Sigmoid colon (tissue), 7 donors: ENCODE data around the gene COPA. TPM values are rescaled to one million over a fixed set of nuclear protein-coding genes. Genes with fewer than 3 reads are reported as not detected.
A peak's percentile ranks its signal among the peaks of the same experiment; 100 is the strongest.

ENCODE experiments used
- DNase-seq: peaks from one replicate; pipeline ENCODE4 v3.0.0-alpha.2; 2019
- H3K27ac ChIP-seq, 4 donors: fragments of 200-600 bp; sonication (generic); one replicate each; pipeline ENCODE4 v1.5.1; 2016 to 2019; ENCODE audit warnings: mild to moderate bottlenecking in 1 of 4
- H3K27me3 ChIP-seq, 3 donors: fragments of 200-600 bp; sonication (generic); one replicate each; pipeline ENCODE4 v1.5.1; 2019; ENCODE audit warnings: mild to moderate bottlenecking in 1 of 3
- H3K36me3 ChIP-seq, 4 donors: fragments of 200-600 bp; sonication (generic); one replicate each; pipeline ENCODE4 v1.5.1; 2016 to 2019
- H3K4me1 ChIP-seq, 4 donors: fragments of 200-600 bp; sonication (generic); one replicate each; pipeline ENCODE4 v1.5.1; 2017 to 2019
- H3K4me3 ChIP-seq, 4 donors: fragments of 200-600 bp; sonication (generic); one replicate each; pipeline ENCODE4 v1.5.1; 2017 to 2019; ENCODE audit warnings: mild to moderate bottlenecking in 2 of 4, moderate library complexity in 1 of 4
- H3K9me3 ChIP-seq, 4 donors: fragments of 200-600 bp in 3 of 4; sonication (generic) in 3 of 4; one replicate each; pipeline versions ENCODE4 v1.5.1 to v1.6.1; 2013 to 2019
- CTCF ChIP-seq, 4 experiments: fragments of 450-650 bp in 3 of 4; fragments of 200-600 bp in 1 of 4; IDR thresholded peaks; one replicate each; pipeline ENCODE4 v1.5.1; 2016 to 2019; ENCODE audit warnings: antibody characterized with exemption in 4 of 4, mild to moderate bottlenecking in 3 of 4, moderate library complexity in 2 of 4
- EP300 ChIP-seq, 4 donors: sonication (generic); formaldehyde crosslinking; IDR thresholded peaks; one replicate each; pipeline ENCODE4 v1.6.1; 2017; ENCODE audit warnings: antibody characterized with exemption in 4 of 4
- POLR2A ChIP-seq, 2 donors: fragments of 450-650 bp; IDR thresholded peaks; one replicate each; pipeline ENCODE4 v1.6.1; 2016; ENCODE audit warnings: antibody characterized with exemption in 2 of 2, mild to moderate bottlenecking in 2 of 2, moderate library complexity in 2 of 2
- POLR2AphosphoS5 ChIP-seq, 4 donors: sonication (generic); formaldehyde crosslinking; IDR thresholded peaks; one replicate each; pipeline ENCODE4 v1.6.1; 2017; ENCODE audit warnings: antibody characterized with exemption in 4 of 4
- WGBS, 2 donors: extraction: QIAGEN DNeasy Blood & Tissue Kit; methylation state at CpG; one replicate each; pipeline ENCODE4 v1.1.7; 2013; 5-methylcytosine and 5-hydroxymethylcytosine counted together
- intact Hi-C: fragments of 100-400 bp; cut with DNase I; formaldehyde crosslinking; loops from one replicate; pipeline ENCODE4 v1.15.1; 2023
- polyA plus RNA-seq, 3 donors: library from polyadenylated mRNA; stranded (reverse); fragments of 200-250 nt; gene quantifications; one replicate each; pipeline ENCODE4 v1.2.3, GENCODE V29; 2013
- total RNA-seq, 4 donors: library from RNA; depleted of rRNA; stranded (reverse); fragments of >200 nt; gene quantifications; one replicate each; pipeline ENCODE4 v1.1.0, GENCODE V29; 2016
- donor health status: healthy with polysubstance abuse.
- donor health status: Bipolar disorder and iron deficiency.
- donor health status: healthy.

COPA gene
- total and polyA plus RNA-seq, 7 donors, result 62.5 to 117 (median 93.8) TPM

GRCh38 chr1:160251011-160251410 lies 92.0 kb downstream of the COPA start:
- intact Hi-C loops, result loop anchor here (2.0 to 5.0 kb wide), 3 partner anchors 34 to 58 kb away; partner anchors contain the start of gene PEX19
- DNase-seq, result no peak
- TF ChIP-seq POLR2A (IDR thresholded peaks at IDR 0.05) (no peak), EP300 (IDR thresholded peaks at IDR 0.05) (no peak), POLR2AphosphoS5 (IDR thresholded peaks at IDR 0.05) (no peak), CTCF (IDR thresholded peaks at IDR 0.05) (no peak)
- Histone ChIP-seq H3K36me3 (peaks cover 0 to 11% (median 0%) of the 10 kb centered on the region in 4 donors), H3K4me3 (no peak overlapping the region), H3K4me1 (peaks cover 0 to 43% (median 28%) of the 10 kb centered on the region in 4 donors), H3K9me3 (no peaks in the 10 kb centered on the region), H3K27ac (peak overlapping the region in 3 of 4 donors; percentile 36 to 61 (median 58)), H3K27me3 (no peaks in the 10 kb centered on the region)

- H3K9me3 ChIP-seq, result no peaks in the 10 kb centered on the region
- TF ChIP-seq EP300 (IDR thresholded peaks at IDR 0.05), result no peak
- TF ChIP-seq CTCF (IDR thresholded peaks at IDR 0.05), result no peak
- TF ChIP-seq POLR2A (IDR thresholded peaks at IDR 0.05), result no peak
- TF ChIP-seq POLR2AphosphoS5 (IDR thresholded peaks at IDR 0.05), result no peak
- no peak overlapping the region for H3K27ac ChIP-seq
- no peak for DNase-seq
- peaks cover 0 to 47% (median 28%) of the 10 kb centered on the region in 4 donors for H3K4me1 ChIP-seq
- H3K36me3 ChIP-seq, result peaks cover 0 to 21% (median 3%) of the 10 kb centered on the region in 4 donors
- intact Hi-C loops, result no loop called here
- H3K4me3 ChIP-seq, result no peak overlapping the region
- WGBS, 2 donors, result 97 to 100% methylated on average over 1 of the region's 1 CpG
- H3K27me3 ChIP-seq, result no peaks in the 10 kb centered on the region
Measured at GRCh38 chr1:160247053-160247452, 96.0 kb downstream of the COPA start.

- H3K36me3 ChIP-seq, result peaks cover 0 to 36% (median 3%) of the 10 kb centered on the region in 4 donors
- no peak overlapping the region for H3K4me3 ChIP-seq
- no peaks in the 10 kb centered on the region for H3K27me3 ChIP-seq
- WGBS, 2 donors, result 97 to 99% methylated on average over 1 of the region's 1 CpG
- H3K4me1 ChIP-seq, result peaks cover 0 to 31% (median 13%) of the 10 kb centered on the region in 4 donors
- no peaks in the 10 kb centered on the region for H3K9me3 ChIP-seq
- TF ChIP-seq POLR2A (IDR thresholded peaks at IDR 0.05), result no peak
- TF ChIP-seq CTCF (IDR thresholded peaks at IDR 0.05), result no peak
- no peak for TF ChIP-seq POLR2AphosphoS5 (IDR thresholded peaks at IDR 0.05)
- no peak for TF ChIP-seq EP300 (IDR thresholded peaks at IDR 0.05)
- no peak overlapping the region for H3K27ac ChIP-seq
- intact Hi-C loops, result no loop called here
- no peak for DNase-seq
Measured at GRCh38 chr1:160245434-160245833, 97.6 kb downstream of the COPA start.

- no peak overlapping the region for H3K27ac ChIP-seq
- peaks cover 0 to 30% (median 12%) of the 10 kb centered on the region in 4 donors for H3K4me1 ChIP-seq
Measured at GRCh38 chr1:160244209-160244608, 98.8 kb downstream of the COPA start.

More at GRCh38 chr1:160244209-160244608, 98.8 kb downstream of the COPA start:
- DNase-seq, result no peak
- no peak for TF ChIP-seq POLR2A (IDR thresholded peaks at IDR 0.05)
- no peak for TF ChIP-seq EP300 (IDR thresholded peaks at IDR 0.05)
- TF ChIP-seq POLR2AphosphoS5 (IDR thresholded peaks at IDR 0.05), result no peak
- TF ChIP-seq CTCF (IDR thresholded peaks at IDR 0.05), result no peak
- peaks cover 10 to 48% (median 13%) of the 10 kb centered on the region in 4 donors for H3K36me3 ChIP-seq
- intact Hi-C loops, result no loop called here
- H3K4me3 ChIP-seq, result no peak overlapping the region
- 95% methylated on average over 1 of the region's 1 CpG for WGBS, 2 donors
- no peaks in the 10 kb centered on the region for H3K27me3 ChIP-seq
- no peaks in the 10 kb centered on the region for H3K9me3 ChIP-seq
